Measurements from ENCODE around the gene PCDH18.
A peak's percentile ranks its signal among the peaks of the same experiment; 100 is the strongest.

DNA sequence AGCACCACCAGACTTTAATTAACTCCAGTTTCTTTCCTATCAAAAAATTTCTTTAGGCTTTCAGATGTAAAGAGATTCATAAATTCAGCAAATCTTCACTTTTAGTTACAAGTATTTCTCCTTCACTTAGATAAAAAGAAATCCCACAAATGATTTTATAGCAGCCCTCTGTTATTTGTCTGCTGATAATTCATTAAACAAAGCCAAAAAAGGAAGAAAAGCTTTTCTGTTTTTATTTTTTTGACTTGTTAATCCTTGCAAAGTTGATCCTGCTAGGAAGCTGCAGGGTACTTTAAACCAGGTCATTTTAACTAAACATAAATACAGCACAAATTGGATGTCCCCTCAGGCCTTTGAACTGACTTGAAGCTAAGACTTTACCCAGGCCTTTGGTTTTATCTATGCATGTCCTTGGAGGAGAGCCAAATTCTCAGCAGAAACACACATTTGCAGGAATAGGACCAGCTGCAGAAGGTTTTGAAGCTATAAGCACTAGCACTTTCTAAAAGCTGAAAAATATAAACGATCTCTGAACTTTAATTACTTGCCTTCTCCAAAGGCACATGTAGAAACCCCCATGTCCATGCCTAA is 57.5 kb downstream of the PCDH18 start:
- TF ChIP-seq ESRRG (CRISPR knock-in tag; IDR thresholded peaks at IDR 0.05) (no peak), ZFP30 (CRISPR knock-in tag; IDR thresholded peaks at IDR 0.05) (no peak), PATZ1 (CRISPR knock-in tag; IDR thresholded peaks at IDR 0.05; ENCODE audit: borderline replicate concordance) (no peak), ZNF565 (CRISPR knock-in tag; conservative IDR thresholded peaks at IDR 0.05; ENCODE audit: low read depth) (no peak), ISL1 (CRISPR knock-in tag; IDR thresholded peaks at IDR 0.05) (no peak), RARB (CRISPR knock-in tag; IDR thresholded peaks at IDR 0.05) (no peak), TCF4 (CRISPR knock-in tag; IDR thresholded peaks at IDR 0.05; ENCODE audit: borderline replicate concordance) (peak; percentile 83)
